ENCODE results near the gene STK26.

DNA sequence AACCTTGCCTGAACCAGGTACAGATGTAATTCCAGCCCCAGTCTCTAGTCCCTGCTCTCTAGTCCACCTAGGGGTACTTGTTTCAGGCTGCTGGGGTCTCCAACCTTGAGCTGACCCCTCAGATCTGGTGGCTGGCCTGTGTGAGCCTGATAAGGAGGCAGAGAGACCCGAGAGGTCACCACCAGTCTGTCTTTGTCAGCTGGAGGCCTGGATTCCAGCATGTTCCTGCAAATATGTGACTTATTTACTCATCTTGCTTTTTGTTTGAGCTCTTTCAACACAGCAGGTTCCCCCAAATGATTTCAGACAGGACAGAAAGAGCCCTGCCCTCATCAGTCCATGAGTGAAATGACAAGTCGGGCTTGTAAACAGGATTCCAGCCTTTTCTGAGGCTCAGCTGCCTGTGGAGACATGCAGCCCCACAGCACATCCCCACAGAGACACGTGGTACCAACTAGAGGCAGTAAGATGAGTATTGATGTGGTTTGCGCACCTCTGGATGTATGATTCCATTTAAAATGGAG, 37.5 kb upstream of the STK26 start:
- TF ChIP-seq CTCF (IDR thresholded peaks at IDR 0.05; ENCODE audit: low read length) (no peak), EZH2 (IDR thresholded peaks at IDR 0.05; ENCODE audit: borderline replicate concordance, low read length) (no peak)
